PC-9 (cell line): ENCODE measurements around the gene SESN3. TPM values are rescaled to one million over a fixed set of nuclear protein-coding genes. Genes with fewer than 3 reads are reported as not detected.
"Not testable (repeated sequence)": the region's sequence is repeated elsewhere in the genome, so short reads cannot be mapped to it uniquely, and the experiment has no call there.

Source experiments
- BruUV-seq: library from RNA; stranded (reverse); fragments of 400-500 nt; replicated peaks from 2 replicates; lab custom pipeline; 2021; lab: Mats Ljungman, UMichigan
- CTCF ChIA-PET: fragments of 300-600 bp; sonication (Branson Sonifier 250); formaldehyde crosslinking; loops from one replicate; lab custom pipeline; 2022; ENCODE audit warnings: antibody characterized with exemption; lab: Charles Lee
- POLR2A ChIA-PET: fragments of 300-600 bp; sonication (Branson Sonifier 250); formaldehyde crosslinking; loops from one replicate; lab custom pipeline; 2022; ENCODE audit warnings: antibody characterized with exemption; ENCODE audit not compliant: unreplicated experiment; lab: Charles Lee
- DNase-seq, 2 experiments: peaks; one replicate each; pipeline versions ENCODE4 v3.0.0 to v3.0.0-alpha.2; 2015 to 2022; ENCODE audit warnings: mixed read lengths in 1 of 2
- H2AFZ ChIP-seq: fragments of 200-600 bp; sonication (generic); 2 replicates; pipeline ENCODE4 v1.8.1; 2017; ENCODE audit warnings: antibody characterized with exemption
- H3F3A ChIP-seq: fragments of 200-600 bp; sonication (generic); 2 replicates; pipeline ENCODE4 v1.8.1; 2017; ENCODE audit warnings: antibody characterized with exemption, mild to moderate bottlenecking, low read depth; ENCODE audit not compliant: insufficient read depth
- H3K27ac ChIP-seq: fragments of 200-600 bp; sonication (generic); 2 replicates; pipeline ENCODE4 v1.6.1; 2016; ENCODE audit warnings: mixed run types
- H3K27me3 ChIP-seq: fragments of 200-600 bp; sonication (generic); 2 replicates; pipeline ENCODE4 v1.6.1; 2016; ENCODE audit warnings: low read depth, mixed run types; ENCODE audit not compliant: insufficient read depth
- H3K36me3 ChIP-seq: fragments of 200-600 bp; sonication (generic); 2 replicates; pipeline ENCODE4 v1.6.1; 2016; ENCODE audit warnings: low read depth, mixed run types
- H3K4me1 ChIP-seq: fragments of 200-600 bp; sonication (generic); replicated peaks from 2 replicates; pipeline ENCODE4 v1.6.1; 2016; ENCODE audit warnings: mixed run types; ENCODE audit not compliant: insufficient read depth
- H3K4me2 ChIP-seq: fragments of 200-600 bp; sonication (generic); 2 replicates; pipeline ENCODE4 v1.6.1; 2017; ENCODE audit warnings: mixed run types
- H3K4me3 ChIP-seq: fragments of 200-600 bp; sonication (generic); 2 replicates; pipeline ENCODE4 v1.6.1; 2016; ENCODE audit warnings: mixed run types
- H3K79me2 ChIP-seq: fragments of 200-600 bp; sonication (generic); 2 replicates; pipeline ENCODE4 v1.6.1; 2017; ENCODE audit warnings: low read depth, mixed run types
- H3K9me2 ChIP-seq: fragments of 200-600 bp; sonication (generic); 2 replicates; pipeline ENCODE4 v1.8.1; 2017; ENCODE audit warnings: mild to moderate bottlenecking; ENCODE audit not compliant: insufficient read depth
- H3K9me3 ChIP-seq: fragments of 200-600 bp; sonication (generic); 2 replicates; pipeline ENCODE4 v1.8.1; 2016; ENCODE audit warnings: low read depth; ENCODE audit not compliant: insufficient read depth
- H4K20me1 ChIP-seq: fragments of 200-600 bp; sonication (generic); 2 replicates; pipeline ENCODE4 v1.8.1; 2017; ENCODE audit not compliant: insufficient read depth
- CTCF ChIP-seq: fragments of 200-600 bp; sonication (generic); conservative IDR thresholded peaks from 2 replicates; pipeline ENCODE4 v1.6.1; 2017; ENCODE audit warnings: mixed run types, antibody characterized with exemption, mild to moderate bottlenecking, moderate library complexity
- EZH2 ChIP-seq: fragments of 200-600 bp; sonication (generic); IDR thresholded peaks from 2 replicates; pipeline ENCODE4 v1.8.0; 2017; ENCODE audit warnings: antibody characterized with exemption, low read depth
- intact Hi-C: fragments of 100-400 bp; cut with micrococcal nuclease; formaldehyde crosslinking; loops from one replicate; pipeline ENCODE4 v1.10.0; 2022; ENCODE audit not compliant: unreplicated experiment
- total RNA-seq: library from RNA; stranded (reverse); gene quantifications from 2 replicates; pipeline ENCODE4 v1.2.3, GENCODE V29; 2021

Gene SESN3
- total RNA-seq, 1 experiment from 2014 or later, result 0.85 TPM

DNA sequence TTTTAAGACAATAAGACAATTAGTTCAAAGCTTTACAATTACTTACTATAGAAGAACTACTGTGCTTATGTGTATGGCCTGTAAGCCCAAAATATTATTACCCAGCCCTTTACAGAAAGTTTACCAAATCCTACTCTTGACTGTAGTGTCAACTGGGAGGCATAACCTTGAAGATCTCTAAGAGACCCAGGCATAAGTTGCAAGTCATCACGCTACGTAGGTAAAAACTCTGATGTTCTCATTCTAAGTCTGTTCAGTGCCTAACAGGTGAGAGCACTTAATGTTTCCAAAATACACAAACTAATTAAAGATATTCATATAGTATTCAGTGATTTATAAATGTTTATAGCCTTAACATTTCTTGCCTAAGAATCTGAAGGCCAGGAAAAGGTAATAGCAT is 12.9 kb downstream of the SESN3 start:
- no peak overlapping the region for H3K4me2 ChIP-seq
- H4K20me1 ChIP-seq, result no peaks in the 10 kb centered on the region
- intact Hi-C loops, result no loop called here
- H3K36me3 ChIP-seq, result no peaks in the 10 kb centered on the region
- H3K9me3 ChIP-seq, result no peaks in the 10 kb centered on the region
- no peaks in the 10 kb centered on the region for H3K4me1 ChIP-seq
- H3K27ac ChIP-seq, result no peak overlapping the region
- no peaks in the 10 kb centered on the region for H3K9me2 ChIP-seq
- no peaks in the 10 kb centered on the region for H3K27me3 ChIP-seq
- ChIA-PET POLR2A (no interaction called here), CTCF (no interaction called here)
- no peak overlapping the region for H2AFZ ChIP-seq
- no peaks in the 10 kb centered on the region for H3F3A ChIP-seq
- no peak overlapping the region for H3K4me3 ChIP-seq
- TF ChIP-seq CTCF, result no peak
- TF ChIP-seq EZH2, result no peak
- BruUV-seq, result no TSS peak
- no peak for DNase-seq
- no peaks in the 10 kb centered on the region for H3K79me2 ChIP-seq

- Histone ChIP-seq H2AFZ (no peak overlapping the region), H3K9me2 (no peaks in the 10 kb centered on the region), H4K20me1 (no peaks in the 10 kb centered on the region), H3K27me3 (no peaks in the 10 kb centered on the region), H3K4me3 (no peak overlapping the region), H3K4me1 (no peaks in the 10 kb centered on the region), H3K79me2 (no peaks in the 10 kb centered on the region), H3K27ac (no peak overlapping the region), H3K4me2 (no peak overlapping the region), H3K9me3 (no peaks in the 10 kb centered on the region), H3F3A (no peaks in the 10 kb centered on the region), H3K36me3 (no peaks in the 10 kb centered on the region)
- no peak for DNase-seq
- intact Hi-C loops, result no loop called here
- POLR2A ChIA-PET, result no interaction called here
- CTCF ChIA-PET, result no interaction called here
- TF ChIP-seq EZH2 (no peak), CTCF (no peak)
- BruUV-seq, result no TSS peak
Measured at GRCh38 chr11:95212609-95213008, 18.4 kb downstream of the SESN3 start.

GRCh38 chr11:95209535-95209934 is 21.5 kb downstream of the SESN3 start:
- H3K4me3 ChIP-seq, H3K27ac ChIP-seq, H3K9me3 ChIP-seq, BruUV-seq, H3K4me1 ChIP-seq, intact Hi-C loops, H3K4me2 ChIP-seq, POLR2A ChIA-PET, DNase-seq, H3K36me3 ChIP-seq, H2AFZ ChIP-seq, H3K79me2 ChIP-seq, H3F3A ChIP-seq, H3K9me2 ChIP-seq, H3K27me3 ChIP-seq, H4K20me1 ChIP-seq: not testable (repeated sequence)
- CTCF ChIA-PET, result interaction anchor here (0.7 kb wide), 1 partner anchor 24 kb away, joined by 12 read pairs; no protein-coding TSS in a partner anchor

GRCh38 chr11:95200781-95201457 is 30.1 kb downstream of the SESN3 start:
- POLR2A ChIA-PET, result no interaction called here
- TF ChIP-seq CTCF (no peak), EZH2 (no peak)
- Histone ChIP-seq H3K9me3 (no peaks in the 10 kb centered on the region), H3F3A (no peaks in the 10 kb centered on the region), H3K4me2 (no peak overlapping the region), H3K4me1 (no peaks in the 10 kb centered on the region), H3K36me3 (no peaks in the 10 kb centered on the region), H3K79me2 (no peaks in the 10 kb centered on the region), H2AFZ (no peak overlapping the region), H3K9me2 (no peaks in the 10 kb centered on the region), H3K27ac (no peak overlapping the region), H3K27me3 (no peaks in the 10 kb centered on the region), H3K4me3 (no peak overlapping the region), H4K20me1 (no peaks in the 10 kb centered on the region)
- CTCF ChIA-PET, result no interaction called here
- BruUV-seq, result no TSS peak
- intact Hi-C loops, result no loop called here
- DNase-seq, result no peak
